Activated CD8-positive, alpha-beta T cell treated with anti-CD3 and anti-CD28 coated beads, Interleukin-2, amount 10 ng/mL, durations not matched to agents 7 days and 5 days (primary cell): ENCODE data around the gene HS3ST3B1. TPM values are rescaled to one million over a fixed set of nuclear protein-coding genes. Genes with fewer than 3 reads are reported as not detected.

Source experiments
- ATAC-seq: fragments of 150-1000 bp; cut with Tn5 transposase; one replicate; pipeline ENCODE4 v1.10.0; 2021; ENCODE audit warnings: moderate library complexity
- CTCF ChIA-PET: fragments of 350-600 bp; sonication (Branson Sonifier 250); formaldehyde crosslinking; loops from one replicate; lab custom pipeline; 2021; ENCODE audit warnings: antibody characterized with exemption; lab: Charles Lee
- POLR2A ChIA-PET: fragments of 350-600 bp; sonication (Branson Sonifier 250); formaldehyde crosslinking; loops from one replicate; lab custom pipeline; 2021; ENCODE audit warnings: antibody characterized with exemption; lab: Charles Lee
- DNase-seq: peaks from one replicate; pipeline ENCODE4 v3.0.0-alpha.2; 2020
- H3K27ac Mint-ChIP-seq: one replicate; pipeline ENCODE4 v1.8.0; 2021; ENCODE audit warnings: mild to moderate bottlenecking, mixed read lengths
- H3K27me3 Mint-ChIP-seq: one replicate; pipeline ENCODE4 v1.8.0; 2021; ENCODE audit warnings: low read depth, mixed read lengths
- H3K36me3 Mint-ChIP-seq: one replicate; pipeline ENCODE4 v1.8.0; 2021; ENCODE audit warnings: low read depth, mixed read lengths
- H3K4me1 Mint-ChIP-seq: one replicate; pipeline ENCODE4 v1.8.0; 2021; ENCODE audit warnings: low read depth, mixed read lengths
- H3K4me3 Mint-ChIP-seq: one replicate; pipeline ENCODE4 v1.8.0; 2021; ENCODE audit warnings: mild to moderate bottlenecking, mixed read lengths
- H3K9me3 Mint-ChIP-seq: one replicate; pipeline ENCODE4 v1.8.0; 2022; ENCODE audit warnings: mixed read lengths; ENCODE audit not compliant: insufficient read depth
- total RNA-seq, 2 experiments: library from RNA; stranded (reverse); gene quantifications; one replicate each; pipeline ENCODE4 v1.2.3, GENCODE V29; 2021

Gene HS3ST3B1
- total RNA-seq, 2 experiments from 2014 or later: 9.9 to 10.3 TPM

DNA sequence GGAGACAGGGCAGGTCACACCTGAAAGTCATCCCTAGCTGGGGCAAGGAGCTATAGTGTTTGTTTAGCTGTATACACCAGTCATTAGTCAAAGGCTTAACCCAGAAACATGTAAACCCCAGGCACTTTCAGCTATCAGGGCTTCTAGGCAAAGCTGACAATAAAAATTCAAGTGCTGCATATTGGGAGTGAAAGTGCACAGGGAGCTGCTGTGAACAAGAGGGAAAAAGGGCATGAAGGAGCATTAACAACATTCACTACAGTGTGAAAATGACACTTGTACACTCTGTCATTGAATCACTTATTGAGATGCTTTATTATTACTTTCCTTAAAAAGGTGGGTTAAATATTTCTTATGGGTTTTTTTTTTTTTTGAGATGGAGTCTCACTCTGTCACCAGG lies 92.8 kb downstream of the HS3ST3B1 start:
- Mint-ChIP-seq H3K27me3 (no peaks in the 10 kb centered on the region), H3K4me1 (no peaks in the 10 kb centered on the region), H3K36me3 (peaks cover 3% of the 10 kb centered on the region), H3K4me3 (no peak overlapping the region), H3K9me3 (peaks cover 17% of the 10 kb centered on the region), H3K27ac (no peak overlapping the region)
- no peak for DNase-seq
- CTCF ChIA-PET: no interaction called here
- no peak for ATAC-seq
- POLR2A ChIA-PET: interaction anchor here (0.6 kb wide), 1 partner anchor 93 kb away, joined by 4 read pairs; the partner anchor contains the start of gene HS3ST3B1

DNA sequence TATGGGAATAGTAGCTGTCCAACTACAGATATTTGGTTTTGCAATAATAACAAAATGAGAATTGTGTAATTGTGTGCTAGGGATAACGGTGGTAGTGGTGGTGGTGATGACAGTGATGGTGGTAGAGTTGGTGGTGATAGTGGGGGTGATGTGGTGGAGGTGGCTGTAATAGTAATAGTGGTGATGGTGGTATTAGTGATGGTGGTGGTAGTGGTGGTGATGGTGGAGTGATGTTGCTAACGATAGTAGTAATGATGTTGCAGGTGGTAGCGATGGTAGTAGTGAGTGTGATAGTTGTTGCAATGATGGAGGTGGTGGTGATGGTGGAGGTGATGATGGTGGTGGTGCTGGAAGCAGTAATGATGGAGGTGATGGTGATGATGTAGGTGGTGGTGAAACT lies 94.4 kb downstream of the HS3ST3B1 start:
- POLR2A ChIA-PET: interaction anchor here (0.6 kb wide), 1 partner anchor 166 kb away, joined by 3 read pairs; no protein-coding TSS in a partner anchor
- H3K4me1 Mint-ChIP-seq: no peaks in the 10 kb centered on the region
- H3K9me3 Mint-ChIP-seq: peaks cover 12% of the 10 kb centered on the region
- peaks cover 3% of the 10 kb centered on the region for H3K36me3 Mint-ChIP-seq
- ATAC-seq (no peak), DNase-seq (no peak)
- CTCF ChIA-PET: interaction anchor here (1.7 kb wide), 1 partner anchor 33 kb away, joined by 4 read pairs; no protein-coding TSS in a partner anchor
- no peak overlapping the region for H3K27ac Mint-ChIP-seq
- no peak overlapping the region for H3K4me3 Mint-ChIP-seq
- H3K27me3 Mint-ChIP-seq: no peaks in the 10 kb centered on the region

DNA sequence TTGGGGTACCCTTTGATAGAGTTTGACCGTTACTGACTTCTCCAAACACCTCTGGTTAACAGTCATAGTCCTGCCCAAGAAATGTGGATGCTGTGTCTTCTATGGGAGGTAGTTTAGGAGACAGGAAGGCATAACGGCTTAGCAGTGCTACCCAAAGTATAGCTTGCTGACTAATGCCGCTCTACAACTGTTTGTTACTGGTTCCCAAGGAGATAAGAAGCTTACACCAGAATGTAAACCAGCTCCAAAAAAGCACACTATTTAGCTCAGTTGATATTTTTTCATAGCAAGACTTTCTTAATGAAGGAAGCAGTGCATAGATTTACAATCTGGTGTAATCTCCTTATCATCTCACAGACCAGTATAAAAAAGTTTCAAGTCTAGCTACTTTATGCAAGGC lies 95.7 kb downstream of the HS3ST3B1 start:
- ChIA-PET POLR2A (no interaction called here), CTCF (interaction anchor here (1.7 kb wide), 1 partner anchor 31 kb away, joined by 4 read pairs; no protein-coding TSS in a partner anchor)
- DNase-seq (no peak), ATAC-seq (no peak)
- Mint-ChIP-seq H3K9me3 (peaks cover 7% of the 10 kb centered on the region), H3K27me3 (no peaks in the 10 kb centered on the region), H3K4me3 (no peak overlapping the region), H3K36me3 (peaks cover 2% of the 10 kb centered on the region), H3K27ac (no peak overlapping the region), H3K4me1 (no peaks in the 10 kb centered on the region)

DNA sequence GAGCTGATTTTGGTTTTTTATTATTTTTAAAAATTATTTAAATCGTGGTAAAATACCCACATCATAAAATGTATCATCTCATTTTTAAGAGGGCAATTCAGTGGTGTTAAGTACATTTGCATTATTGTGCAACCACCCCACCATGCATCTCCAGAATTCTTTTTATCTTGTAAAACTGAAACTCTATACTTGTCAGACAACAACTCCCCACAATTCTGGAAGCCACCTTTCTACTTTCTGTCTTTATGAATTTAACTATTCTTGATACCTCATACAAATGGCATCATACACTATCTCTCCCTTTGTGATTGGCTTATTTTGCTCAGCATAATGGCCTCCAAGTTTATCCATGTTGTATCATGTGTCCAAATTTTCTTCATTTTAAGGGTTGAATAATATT lies 97.9 kb downstream of the HS3ST3B1 start:
- no peak overlapping the region for H3K4me3 Mint-ChIP-seq
- no peaks in the 10 kb centered on the region for H3K9me3 Mint-ChIP-seq
- no peak overlapping the region for H3K27ac Mint-ChIP-seq
- H3K4me1 Mint-ChIP-seq: peaks cover 4% of the 10 kb centered on the region
- ATAC-seq (no peak), DNase-seq (no peak)
- no peaks in the 10 kb centered on the region for H3K27me3 Mint-ChIP-seq
- H3K36me3 Mint-ChIP-seq: peaks cover 2% of the 10 kb centered on the region
- ChIA-PET CTCF (no interaction called here), POLR2A (no interaction called here)

Other genes starting within 250 kb of the HS3ST3B1 start
- 10 to 100 TPM; 23.3 to 25.4 TPM for gene COX10, start 231.6 kb upstream of the HS3ST3B1 start, total RNA-seq
- not detected for gene CDRT15, start 64.2 kb upstream of the HS3ST3B1 start, total RNA-seq